Keratinocyte (primary cell): ENCODE data around the gene RER1. TPM values are rescaled to one million over a fixed set of nuclear protein-coding genes. Genes with fewer than 3 reads are reported as not detected.

Source experiments
- DNase-seq: peaks from one replicate; pipeline ENCODE4 v3.0.0-alpha.2; 2011; ENCODE audit warnings: low read depth, missing footprints, low spot score
- FAIRE-seq: peaks from 2 replicates; lab custom pipeline; 2011; peaks lifted over from hg19 to GRCh38; lab: Jason Lieb, UNC
- H2AFZ ChIP-seq: 2 replicates; pipeline ENCODE4 v1.6.0; 2012; ENCODE audit warnings: low read length, control low read depth, inconsistent platforms; ENCODE audit not compliant: control insufficient read depth
- H3K27ac ChIP-seq: 2 replicates; pipeline ENCODE4 v1.5.1; 2011; ENCODE audit warnings: low read length; ENCODE audit not compliant: control insufficient read depth, insufficient read depth
- H3K27me3 ChIP-seq: 3 replicates; pipeline ENCODE4 v1.6.0; 2011; ENCODE audit warnings: low read length; ENCODE audit not compliant: control insufficient read depth, insufficient read depth; ENCODE audit errors: extremely low read depth
- H3K36me3 ChIP-seq, 2 experiments: 2 replicates in 1 of 2; 3 replicates in 1 of 2; pipeline ENCODE4 v1.5.1; 2011; ENCODE audit warnings: low read length in 2 of 2, mild to moderate bottlenecking in 1 of 2; ENCODE audit not compliant: control insufficient read depth in 2 of 2, insufficient read depth in 2 of 2; ENCODE audit errors: extremely low read depth in 1 of 2
- H3K4me1 ChIP-seq: 3 replicates; pipeline ENCODE4 v1.5.1; 2011; ENCODE audit warnings: low read length; ENCODE audit not compliant: control insufficient read depth, insufficient read depth; ENCODE audit errors: extremely low read depth
- H3K4me2 ChIP-seq: 3 replicates; pipeline ENCODE4 v1.6.0; 2011; ENCODE audit warnings: low read depth, low read length; ENCODE audit not compliant: control insufficient read depth, insufficient read depth; ENCODE audit errors: extremely low read depth
- H3K4me3 ChIP-seq, 3 experiments: fragments of 200-600 bp in 1 of 3; sonication (generic) in 1 of 3; 2 replicates in 2 of 3; 3 replicates in 1 of 3; pipeline ENCODE4 v1.5.1; 2011 to 2016; ENCODE audit warnings: low read length in 3 of 3, mild to moderate bottlenecking in 3 of 3, control low read depth in 2 of 3, inconsistent platforms in 1 of 3, low read depth in 1 of 3, mixed read lengths in 1 of 3, mixed run types in 1 of 3, moderate library complexity in 1 of 3; ENCODE audit not compliant: control insufficient read depth in 2 of 3, insufficient read depth in 2 of 3; ENCODE audit errors: extremely low read depth in 1 of 3
- H3K79me2 ChIP-seq: 2 replicates; pipeline ENCODE4 v1.6.0; 2012; ENCODE audit warnings: low read length; ENCODE audit not compliant: control insufficient read depth, insufficient read depth
- H3K9ac ChIP-seq: 3 replicates; pipeline ENCODE4 v1.6.0; 2011; ENCODE audit warnings: low read length; ENCODE audit not compliant: control insufficient read depth, insufficient read depth; ENCODE audit errors: extremely low read depth
- H3K9me1 ChIP-seq: 3 replicates; pipeline ENCODE4 v1.6.0; 2011; ENCODE audit warnings: low read length; ENCODE audit not compliant: control insufficient read depth, insufficient read depth; ENCODE audit errors: extremely low read depth
- H3K9me3 ChIP-seq: 2 replicates; pipeline ENCODE4 v1.5.1; 2012; ENCODE audit warnings: low read depth, low read length; ENCODE audit not compliant: control insufficient read depth
- H4K20me1 ChIP-seq: 3 replicates; pipeline ENCODE4 v1.6.0; 2011; ENCODE audit warnings: low read length; ENCODE audit not compliant: control insufficient read depth, insufficient read depth; ENCODE audit errors: extremely low read depth
- EZH2 ChIP-seq: IDR thresholded peaks from one replicate; pipeline ENCODE4 v1.6.1; 2012; ENCODE audit warnings: inconsistent platforms, mild to moderate bottlenecking, low read length, moderate library complexity
- dilution Hi-C: fragments of 300-500 bp; cut with MboI; formaldehyde crosslinking; loops from one replicate; pipeline ENCODE4 v1.7.0; 2020; ENCODE audit warnings: low sequenced_read_pairs; ENCODE audit not compliant: extremely low pct_ligation_motif_present
- polyA plus RNA-seq, 5 experiments: library from polyadenylated mRNA; depleted of rRNA in 3 of 5; stranded (reverse) in 3 of 5; stranded (forward) in 1 of 5; unstranded in 1 of 5; fragments of >200 nt; gene quantifications; 1 replicate in 1 of 5; 2 replicates in 3 of 5; 3 replicates in 1 of 5; pipeline versions ENCODE4 v1.2.1 to v1.2.3, GENCODE V29; 2011 to 2012; ENCODE audit warnings: missing spikeins in 2 of 5, low read depth in 1 of 5, low replicate concordance in 1 of 5
- TF ChIP-seq, protein P1 (sequence below), 3 experiments: IDR thresholded peaks in 1 of 3; conservative IDR thresholded peaks in 1 of 3; optimal IDR thresholded peaks in 1 of 3; 2 replicates in 2 of 3; 3 replicates in 1 of 3; pipeline versions ENCODE3 to v1.5.1; 2011; ENCODE audit warnings: low read length in 3 of 3, mild to moderate bottlenecking in 3 of 3, moderate library complexity in 2 of 3, control low read depth in 1 of 3, inconsistent platforms in 1 of 3; ENCODE audit not compliant: insufficient read depth in 2 of 3; ENCODE audit errors: extremely low read depth in 1 of 3

RER1 gene
- polyA plus RNA-seq, 1 donor (not counting 4 experiments of a cell fraction or from before 2014, with no cell fraction given): 297 TPM

DNA sequence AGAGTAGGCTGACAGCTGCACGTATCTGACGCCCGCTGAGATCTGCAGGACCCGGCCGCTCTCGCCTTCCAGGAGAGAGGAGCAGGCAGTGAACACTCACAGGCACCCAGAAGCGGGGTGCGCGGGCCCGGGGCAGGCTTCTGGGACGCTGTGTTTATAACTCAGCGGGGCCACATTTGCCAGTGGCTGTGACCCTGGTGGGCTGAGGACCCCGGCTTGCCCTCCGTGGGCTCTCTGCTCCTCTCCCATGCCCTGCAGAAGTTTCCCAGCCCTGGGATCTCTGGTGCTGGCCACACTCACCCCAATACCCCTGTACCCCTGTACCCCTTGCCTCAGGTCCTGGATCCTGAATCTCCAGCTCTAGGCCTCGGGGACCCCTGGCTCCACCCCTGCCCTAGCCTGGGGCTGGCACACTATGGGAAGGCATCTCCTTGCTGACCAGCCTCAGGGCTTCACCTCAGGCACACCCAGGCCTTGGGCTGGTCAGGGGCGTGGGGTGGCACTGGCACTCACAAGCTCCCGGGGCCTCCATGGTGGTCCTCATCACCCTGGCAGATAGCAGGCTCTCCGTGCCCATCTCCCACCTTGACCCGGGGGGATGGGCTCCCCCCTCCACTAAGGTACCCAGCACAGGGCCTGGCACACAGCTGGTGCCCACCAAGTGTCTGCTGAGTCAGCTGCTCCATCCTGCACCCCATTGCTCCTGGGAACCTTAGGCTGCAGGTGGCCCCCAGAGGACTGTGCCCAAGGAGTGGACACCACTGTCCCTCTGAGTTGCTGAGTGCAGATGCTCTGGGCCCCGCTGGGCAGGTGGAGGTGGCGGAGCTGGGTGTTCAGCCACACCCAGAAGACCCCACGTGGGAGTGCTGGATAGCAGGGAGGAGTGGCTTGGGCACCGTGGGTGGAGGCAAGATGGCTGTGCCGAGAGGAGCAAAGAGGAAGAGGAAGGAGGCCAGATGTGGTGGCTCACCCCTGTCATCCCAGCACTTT is 32.7 kb upstream of the RER1 start:
- Histone ChIP-seq H3K9ac (no peak overlapping the region), H2AFZ (no peak overlapping the region), H3K4me3 (no peak overlapping the region), H4K20me1 (no peaks in the 10 kb centered on the region), H3K4me2 (no peak overlapping the region), H3K9me1 (no peaks in the 10 kb centered on the region), H3K27me3 (peaks cover 7% of the 10 kb centered on the region), H3K9me3 (no peaks in the 10 kb centered on the region), H3K36me3 (no peaks in the 10 kb centered on the region), H3K4me1 (no peaks in the 10 kb centered on the region), H3K79me2 (no peaks in the 10 kb centered on the region), H3K27ac (no peak overlapping the region)
- TF ChIP-seq EZH2: no peak
- TF ChIP-seq, protein P1, sequence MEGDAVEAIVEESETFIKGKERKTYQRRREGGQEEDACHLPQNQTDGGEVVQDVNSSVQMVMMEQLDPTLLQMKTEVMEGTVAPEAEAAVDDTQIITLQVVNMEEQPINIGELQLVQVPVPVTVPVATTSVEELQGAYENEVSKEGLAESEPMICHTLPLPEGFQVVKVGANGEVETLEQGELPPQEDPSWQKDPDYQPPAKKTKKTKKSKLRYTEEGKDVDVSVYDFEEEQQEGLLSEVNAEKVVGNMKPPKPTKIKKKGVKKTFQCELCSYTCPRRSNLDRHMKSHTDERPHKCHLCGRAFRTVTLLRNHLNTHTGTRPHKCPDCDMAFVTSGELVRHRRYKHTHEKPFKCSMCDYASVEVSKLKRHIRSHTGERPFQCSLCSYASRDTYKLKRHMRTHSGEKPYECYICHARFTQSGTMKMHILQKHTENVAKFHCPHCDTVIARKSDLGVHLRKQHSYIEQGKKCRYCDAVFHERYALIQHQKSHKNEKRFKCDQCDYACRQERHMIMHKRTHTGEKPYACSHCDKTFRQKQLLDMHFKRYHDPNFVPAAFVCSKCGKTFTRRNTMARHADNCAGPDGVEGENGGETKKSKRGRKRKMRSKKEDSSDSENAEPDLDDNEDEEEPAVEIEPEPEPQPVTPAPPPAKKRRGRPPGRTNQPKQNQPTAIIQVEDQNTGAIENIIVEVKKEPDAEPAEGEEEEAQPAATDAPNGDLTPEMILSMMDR (optimal IDR thresholded peaks at IDR 0.05 in 1 of 3, IDR thresholded peaks at IDR 0.05 in 1 of 3, conservative IDR thresholded peaks at IDR 0.05 in 1 of 3; ENCODE audit: extremely low read depth in 1 of 3, insufficient read depth in 2 of 3, low read length in 3 of 3): no peak
- no peak for DNase-seq
- no peak for FAIRE-seq
- dilution Hi-C loops: no loop called here

DNA sequence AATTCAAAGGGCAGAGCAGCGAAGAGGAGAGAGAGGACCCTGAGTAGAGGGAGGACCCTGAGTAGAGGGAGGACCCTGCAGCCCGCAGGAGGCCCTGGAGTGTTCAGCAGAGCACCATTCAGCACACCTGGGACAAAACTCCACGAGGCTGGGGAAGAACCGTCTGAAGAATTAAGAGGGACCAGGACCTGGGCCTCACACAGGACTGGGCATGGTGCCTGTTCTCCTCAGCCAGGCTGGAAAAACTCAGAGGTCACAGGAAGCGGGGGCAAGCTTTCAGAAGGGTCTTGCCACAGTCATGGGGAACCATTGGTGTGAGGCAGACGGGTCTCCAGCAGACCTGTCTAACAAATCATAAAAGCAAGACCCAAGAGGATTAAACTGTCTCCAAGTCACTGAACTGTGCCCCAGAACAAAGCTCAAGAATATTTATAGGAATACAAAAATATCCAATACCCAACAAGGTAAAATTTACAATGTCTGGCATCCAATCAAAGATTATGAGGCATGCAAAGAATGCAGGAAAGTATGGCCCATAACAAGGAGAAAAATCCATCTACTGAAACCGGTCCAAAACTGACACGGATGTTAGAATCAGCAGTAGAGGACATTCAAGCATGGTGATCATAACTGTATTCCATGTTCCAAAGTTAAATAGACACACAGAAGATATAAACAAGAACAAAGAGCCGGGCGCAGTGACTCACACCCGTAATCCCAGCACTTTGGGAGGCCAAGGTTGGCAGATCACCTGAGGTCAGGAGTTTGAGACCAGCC is 30.9 kb upstream of the RER1 start:
- Histone ChIP-seq H3K27ac (no peak overlapping the region), H3K27me3 (no peaks in the 10 kb centered on the region), H3K36me3 (no peaks in the 10 kb centered on the region), H3K4me2 (no peak overlapping the region), H3K4me1 (no peaks in the 10 kb centered on the region), H3K9me1 (no peaks in the 10 kb centered on the region), H3K79me2 (no peaks in the 10 kb centered on the region), H3K9me3 (no peaks in the 10 kb centered on the region), H3K9ac (no peak overlapping the region), H4K20me1 (no peaks in the 10 kb centered on the region), H2AFZ (no peak overlapping the region), H3K4me3 (no peak overlapping the region)
- no peak for FAIRE-seq
- TF ChIP-seq, protein P1 (optimal IDR thresholded peaks at IDR 0.05 in 1 of 3, IDR thresholded peaks at IDR 0.05 in 1 of 3, conservative IDR thresholded peaks at IDR 0.05 in 1 of 3; ENCODE audit: extremely low read depth in 1 of 3, insufficient read depth in 2 of 3, low read length in 3 of 3): no peak
- no peak for TF ChIP-seq EZH2
- dilution Hi-C loops: no loop called here
- DNase-seq: no peak
